ENCODE results near the gene ACOT2. TPM values are rescaled to one million over a fixed set of nuclear protein-coding genes. Genes with fewer than 3 reads are reported as not detected.
"Not testable (repeated sequence)": the region's sequence is repeated elsewhere in the genome, so short reads cannot be mapped to it uniquely, and the experiment has no call there.

The ACOT2 gene
- total RNA-seq, 4 donors from 2014 or later, result 10.1 to 76.3 (median 53.6) TPM

DNA sequence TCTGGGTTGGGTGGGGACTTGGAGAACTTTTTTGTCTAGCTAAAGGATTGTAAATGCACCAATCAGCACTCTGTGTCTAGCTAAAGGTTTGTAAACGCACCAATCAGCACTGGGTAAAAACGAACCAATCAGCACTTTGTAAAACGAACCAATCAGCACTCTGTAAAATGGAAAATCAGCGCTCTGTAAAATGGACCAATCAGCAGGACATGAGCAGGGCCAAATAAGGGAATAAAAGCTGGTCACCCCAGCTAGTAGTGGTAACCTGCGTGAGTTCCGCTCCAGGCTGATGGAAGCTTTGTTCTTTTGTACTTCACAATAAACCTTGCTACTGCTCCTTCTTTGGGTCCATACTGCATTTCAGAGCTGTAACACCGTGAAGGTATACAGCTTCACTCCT lies 1.7 kb upstream of the ACOT2 start:
- peak overlapping the region in 2 of 4 donors; percentile 70 to 83 for H3K4me3 ChIP-seq
- no peaks in the 10 kb centered on the region for H3K27me3 ChIP-seq
- H3K4me1 ChIP-seq, result peaks cover 9 to 28% (median 20%) of the 10 kb centered on the region in 4 donors
- no peaks in the 10 kb centered on the region for H3K36me3 ChIP-seq
- in situ Hi-C loops (cut with MboI; ENCODE audit: low pct_ligation_motif_present in 1 of 4, low pct_unique_long_range_greater_than_20kb in 1 of 4, low sequenced_read_pairs in 3 of 4) (no loop called here), intact Hi-C loops (cut with DNase I; ENCODE audit: low total_unique reads) (loop anchor here (10.0 kb wide), 1 partner anchor 53 kb away; no protein-coding TSS in a partner anchor)
- 96 to 100% methylated on average over 2 to 7 of the region's 7 CpGs for WGBS, 2 donors (ENCODE audit: low coverage in 1 of 2)
- no peaks in the 10 kb centered on the region for H3K9me3 ChIP-seq
- no peak for DNase-seq
- H3K27ac ChIP-seq, result peak overlapping the region; percentile 90 to 95 (median 93)
- TF ChIP-seq, protein P1, sequence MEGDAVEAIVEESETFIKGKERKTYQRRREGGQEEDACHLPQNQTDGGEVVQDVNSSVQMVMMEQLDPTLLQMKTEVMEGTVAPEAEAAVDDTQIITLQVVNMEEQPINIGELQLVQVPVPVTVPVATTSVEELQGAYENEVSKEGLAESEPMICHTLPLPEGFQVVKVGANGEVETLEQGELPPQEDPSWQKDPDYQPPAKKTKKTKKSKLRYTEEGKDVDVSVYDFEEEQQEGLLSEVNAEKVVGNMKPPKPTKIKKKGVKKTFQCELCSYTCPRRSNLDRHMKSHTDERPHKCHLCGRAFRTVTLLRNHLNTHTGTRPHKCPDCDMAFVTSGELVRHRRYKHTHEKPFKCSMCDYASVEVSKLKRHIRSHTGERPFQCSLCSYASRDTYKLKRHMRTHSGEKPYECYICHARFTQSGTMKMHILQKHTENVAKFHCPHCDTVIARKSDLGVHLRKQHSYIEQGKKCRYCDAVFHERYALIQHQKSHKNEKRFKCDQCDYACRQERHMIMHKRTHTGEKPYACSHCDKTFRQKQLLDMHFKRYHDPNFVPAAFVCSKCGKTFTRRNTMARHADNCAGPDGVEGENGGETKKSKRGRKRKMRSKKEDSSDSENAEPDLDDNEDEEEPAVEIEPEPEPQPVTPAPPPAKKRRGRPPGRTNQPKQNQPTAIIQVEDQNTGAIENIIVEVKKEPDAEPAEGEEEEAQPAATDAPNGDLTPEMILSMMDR (IDR thresholded peaks at IDR 0.05), result no peak
- no peak for TF ChIP-seq POLR2AphosphoS5 (IDR thresholded peaks at IDR 0.05)
- no peak for TF ChIP-seq EP300 (IDR thresholded peaks at IDR 0.05; ENCODE audit: low read depth)
- no peak for TF ChIP-seq POLR2A (IDR thresholded peaks at IDR 0.05)

DNA sequence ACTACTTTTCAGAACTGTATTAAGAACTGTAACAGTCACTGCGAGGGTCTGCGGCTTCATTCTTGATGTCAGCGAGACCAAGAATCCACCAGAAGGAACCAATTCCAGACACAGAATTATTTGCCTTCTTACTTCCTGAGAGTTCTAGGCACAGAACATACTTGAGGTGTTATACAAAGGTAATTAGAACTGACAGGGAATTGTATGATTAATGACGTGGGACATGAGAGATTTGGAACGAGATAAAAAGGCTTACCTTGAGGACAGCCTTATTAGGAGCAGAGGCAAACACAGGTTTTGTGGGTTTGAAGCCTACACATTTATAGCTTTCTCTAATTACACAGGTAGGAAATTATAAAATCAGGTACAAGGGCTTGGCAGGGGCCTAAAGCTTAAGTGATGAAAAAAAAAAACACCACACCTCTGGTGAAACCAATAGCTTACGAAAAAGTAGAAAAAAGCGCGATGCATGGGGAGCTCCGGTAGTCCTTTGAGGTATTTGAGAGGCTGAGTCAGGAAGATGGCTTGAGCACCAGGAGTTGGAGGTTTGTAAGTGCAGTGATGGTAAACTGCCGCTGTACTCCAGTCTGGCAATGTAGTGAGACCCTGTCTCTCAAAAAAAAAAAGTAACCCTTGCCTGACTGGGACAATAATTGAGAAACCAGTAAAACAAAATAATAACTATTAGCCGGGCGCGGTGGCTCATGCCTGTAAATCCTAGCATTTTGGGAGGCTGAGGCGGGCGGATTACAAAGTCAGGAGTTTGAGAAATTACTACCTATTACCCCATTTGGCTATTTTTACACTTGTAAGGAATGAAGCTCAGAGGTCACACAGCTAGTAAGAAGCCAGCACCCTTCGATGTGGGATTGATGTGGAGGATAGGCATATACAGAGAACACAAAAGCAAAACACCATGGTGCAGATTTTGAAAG lies 795 bp upstream of the ACOT2 start:
- Histone ChIP-seq H3K27me3 (no peaks in the 10 kb centered on the region), H3K4me1 (peaks cover 9 to 28% (median 20%) of the 10 kb centered on the region in 4 donors), H3K9me3 (no peaks in the 10 kb centered on the region), H3K4me3 (peak overlapping the region; percentile 62 to 83 (median 67)), H3K36me3 (no peaks in the 10 kb centered on the region), H3K27ac (peak overlapping the region; percentile 90 to 95 (median 93))
- intact Hi-C loops (cut with DNase I; ENCODE audit: low total_unique reads), result loop anchor here (10.0 kb wide), 1 partner anchor 53 kb away; no protein-coding TSS in a partner anchor
- in situ Hi-C loops (cut with MboI; ENCODE audit: low pct_ligation_motif_present in 1 of 4, low pct_unique_long_range_greater_than_20kb in 1 of 4, low sequenced_read_pairs in 3 of 4), result no loop called here
- TF ChIP-seq POLR2A (IDR thresholded peaks at IDR 0.05), result no peak
- 45 to 62% methylated on average over 14 to 16 of the region's 16 CpGs for WGBS, 2 donors (ENCODE audit: low coverage in 1 of 2)
- no peak for DNase-seq

DNA sequence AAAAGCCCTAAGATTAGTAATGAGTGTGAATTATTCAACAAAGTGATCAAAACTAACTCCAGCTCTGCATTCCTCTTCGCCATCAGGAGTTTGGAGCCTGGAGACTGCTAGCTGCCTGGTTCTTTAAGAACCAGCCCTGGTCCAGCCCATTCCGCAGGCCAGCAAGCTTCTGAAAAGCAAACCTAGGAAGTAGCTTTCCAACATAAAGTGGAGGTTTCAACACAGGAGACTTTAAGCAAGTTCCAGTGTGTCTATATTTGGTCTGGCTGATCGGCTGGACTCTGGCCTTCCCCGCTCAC lies 178 bp upstream of the ACOT2 start:
- peaks cover 9 to 28% (median 20%) of the 10 kb centered on the region in 4 donors for H3K4me1 ChIP-seq
- intact Hi-C loops (cut with DNase I; ENCODE audit: low total_unique reads), result loop anchor here (10.0 kb wide), 1 partner anchor 54 kb away; no protein-coding TSS in a partner anchor

DNA sequence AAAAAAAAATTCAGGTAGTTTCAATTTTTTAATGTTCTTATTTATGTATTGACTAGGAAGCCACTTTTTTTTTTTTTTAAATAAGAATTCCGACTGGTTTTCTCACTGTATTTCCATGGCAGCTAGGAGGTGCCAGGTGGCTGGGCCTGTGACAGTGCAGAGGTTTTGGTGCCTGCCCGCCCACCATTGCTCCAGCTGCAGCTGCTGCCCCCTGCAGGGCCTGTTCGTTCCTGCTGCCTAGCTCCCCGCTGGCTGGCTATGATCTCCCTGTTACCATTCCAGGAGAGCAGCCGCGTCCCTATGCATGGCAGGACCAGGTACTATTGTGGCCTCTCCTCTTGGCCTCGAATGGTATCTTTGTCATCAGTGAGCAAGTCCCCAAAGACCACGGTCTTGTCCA lies 1.9 kb downstream of the ACOT2 start:
- peaks cover 9 to 28% (median 20%) of the 10 kb centered on the region in 4 donors for H3K4me1 ChIP-seq
- 10 to 40% methylated on average over 2 to 8 of the region's 8 CpGs for WGBS, 2 donors (ENCODE audit: low coverage in 1 of 2)
- H3K4me3 ChIP-seq; H3K27me3 ChIP-seq; in situ Hi-C loops (cut with MboI; ENCODE audit: low pct_ligation_motif_present in 1 of 4, low pct_unique_long_range_greater_than_20kb in 1 of 4, low sequenced_read_pairs in 3 of 4); H3K36me3 ChIP-seq; H3K9me3 ChIP-seq: not testable (repeated sequence)
- intact Hi-C loops (cut with DNase I; ENCODE audit: low total_unique reads), result loop anchor here (5.0 kb wide), 1 partner anchor 34 kb away; the partner anchor contains the start of gene ACOT1
- peak overlapping the region in 2 of 4 donors; percentile 92 to 94 for H3K27ac ChIP-seq
- TF ChIP-seq, protein P1 (IDR thresholded peaks at IDR 0.05), result peak; percentile 45 to 70 (median 53)
- peak; percentile 76 for DNase-seq

More for the DNA sequence above, 178 bp upstream of the ACOT2 start:
- in situ Hi-C loops (cut with MboI; ENCODE audit: low pct_ligation_motif_present in 1 of 4, low pct_unique_long_range_greater_than_20kb in 1 of 4, low sequenced_read_pairs in 3 of 4); H3K27me3 ChIP-seq; DNase-seq; H3K9me3 ChIP-seq; H3K36me3 ChIP-seq: not testable (repeated sequence)
- 8 to 12% methylated on average over 3 to 4 of the region's 4 CpGs for WGBS, 2 donors (ENCODE audit: low coverage in 1 of 2)
- H3K4me3 ChIP-seq, result peak overlapping the region; percentile 62 to 83 (median 67)
- TF ChIP-seq, protein P1 (IDR thresholded peaks at IDR 0.05), result peak in 1 of 5 experiments; percentile 25
- H3K27ac ChIP-seq, result peak overlapping the region; percentile 90 to 95 (median 93)

DNA sequence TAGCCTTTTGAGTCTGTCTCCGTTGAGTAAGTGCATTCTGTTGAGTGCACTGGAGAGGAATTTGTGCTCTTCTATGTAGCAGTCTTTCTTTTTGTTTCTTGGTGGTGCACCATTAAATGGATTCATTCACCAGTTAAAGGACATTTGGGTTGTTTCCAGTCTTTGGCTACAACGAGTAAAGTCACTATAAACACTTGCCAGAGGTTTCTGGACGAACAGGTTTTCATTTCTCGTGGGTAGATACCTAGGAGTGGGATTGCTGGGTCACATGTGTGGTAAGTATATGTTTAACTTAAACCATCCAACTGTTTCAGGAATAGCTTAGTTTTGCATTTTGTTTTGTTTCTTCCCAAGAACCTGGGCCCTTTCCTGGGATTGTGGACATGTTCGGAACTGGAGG lies 4.0 kb downstream of the ACOT2 start:
- H3K36me3 ChIP-seq, result peaks cover 0 to 13% (median 0%) of the 10 kb centered on the region in 4 donors
- H3K9me3 ChIP-seq; DNase-seq; in situ Hi-C loops (cut with MboI; ENCODE audit: low pct_ligation_motif_present in 1 of 4, low pct_unique_long_range_greater_than_20kb in 1 of 4, low sequenced_read_pairs in 3 of 4); H3K27me3 ChIP-seq; H3K4me3 ChIP-seq; H3K27ac ChIP-seq: not testable (repeated sequence)
- peaks cover 7 to 15% (median 11%) of the 10 kb centered on the region in 4 donors for H3K4me1 ChIP-seq
- WGBS, 2 donors (ENCODE audit: low coverage in 1 of 2), result 59% methylated on average over 5 of the region's 5 CpGs; no CpG with 5 or more reads in 1 of the 2 donors
- intact Hi-C loops (cut with DNase I; ENCODE audit: low total_unique reads), result loop anchor here (5.0 kb wide), 1 partner anchor 36 kb away; the partner anchor contains the start of gene ACOT1

DNA sequence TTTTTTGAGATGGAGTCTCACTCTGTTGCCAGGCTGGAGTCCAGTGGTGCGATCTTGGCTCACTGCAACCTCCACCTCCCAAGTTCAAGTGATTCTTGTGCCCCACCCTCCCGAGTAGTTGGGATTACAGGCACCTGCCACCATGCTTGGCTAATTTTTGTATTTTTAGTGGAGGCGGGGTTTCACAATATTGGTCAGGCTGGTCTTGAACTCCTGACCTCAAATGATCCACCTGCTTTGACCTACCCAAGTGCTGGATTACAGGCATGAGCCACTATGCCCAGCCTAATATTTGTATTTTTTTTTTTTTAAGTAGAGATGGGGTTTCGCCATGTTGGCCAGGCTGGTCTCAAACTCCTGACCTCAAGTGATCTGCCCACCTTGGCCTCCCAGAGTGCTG lies 4.7 kb downstream of the ACOT2 start:
- H3K27ac ChIP-seq; in situ Hi-C loops (cut with MboI; ENCODE audit: low pct_ligation_motif_present in 1 of 4, low pct_unique_long_range_greater_than_20kb in 1 of 4, low sequenced_read_pairs in 3 of 4); H3K4me3 ChIP-seq; H3K9me3 ChIP-seq; H3K27me3 ChIP-seq; H3K4me1 ChIP-seq; DNase-seq: not testable (repeated sequence)
- H3K36me3 ChIP-seq, result peaks cover 0 to 13% (median 0%) of the 10 kb centered on the region in 4 donors
- intact Hi-C loops (cut with DNase I; ENCODE audit: low total_unique reads), result loop anchor here (5.0 kb wide), 1 partner anchor 36 kb away; the partner anchor contains the start of gene ACOT1
- 89 to 93% methylated on average over 2 to 4 of the region's 4 CpGs for WGBS, 2 donors (ENCODE audit: low coverage in 1 of 2)

DNA sequence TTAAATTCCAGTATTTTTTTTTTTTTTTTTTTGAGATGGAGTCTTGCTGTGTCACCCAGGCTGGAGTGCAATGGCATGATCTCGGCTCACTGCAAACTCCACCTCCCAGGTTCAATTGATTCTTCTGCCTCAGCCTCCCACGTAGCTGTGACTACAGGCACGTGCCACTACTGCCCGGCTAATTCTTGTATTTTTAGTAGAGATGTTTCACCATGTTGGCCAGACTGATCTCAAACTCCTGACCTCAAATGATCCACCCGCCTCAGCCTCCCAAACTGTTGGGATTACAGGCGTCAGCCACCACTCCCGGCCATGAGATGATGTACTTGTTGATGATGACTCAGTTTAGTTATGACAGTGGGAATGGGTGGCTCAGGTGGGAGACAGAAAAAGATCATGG lies 5.2 kb downstream of the ACOT2 start:
- H3K27me3 ChIP-seq; H3K27ac ChIP-seq; H3K9me3 ChIP-seq; H3K4me1 ChIP-seq; H3K4me3 ChIP-seq; in situ Hi-C loops (cut with MboI; ENCODE audit: low pct_ligation_motif_present in 1 of 4, low pct_unique_long_range_greater_than_20kb in 1 of 4, low sequenced_read_pairs in 3 of 4); DNase-seq: not testable (repeated sequence)
- H3K36me3 ChIP-seq, result peaks cover 0 to 13% (median 0%) of the 10 kb centered on the region in 4 donors
- intact Hi-C loops (cut with DNase I; ENCODE audit: low total_unique reads), result loop anchor here (5.0 kb wide), 1 partner anchor 37 kb away; the partner anchor contains the start of gene ACOT1
- 92% methylated on average over 7 of the region's 7 CpGs; no CpG with 5 or more reads in 1 of the 2 donors for WGBS, 2 donors (ENCODE audit: low coverage in 1 of 2)

All from transverse colon (tissue), 4 donors.